Measurements from ENCODE around the gene UBE2C.
"Not testable (repeated sequence)": the region's sequence is repeated elsewhere in the genome, so short reads cannot be mapped to it uniquely, and the experiment has no call there.

UBE2C gene

DNA sequence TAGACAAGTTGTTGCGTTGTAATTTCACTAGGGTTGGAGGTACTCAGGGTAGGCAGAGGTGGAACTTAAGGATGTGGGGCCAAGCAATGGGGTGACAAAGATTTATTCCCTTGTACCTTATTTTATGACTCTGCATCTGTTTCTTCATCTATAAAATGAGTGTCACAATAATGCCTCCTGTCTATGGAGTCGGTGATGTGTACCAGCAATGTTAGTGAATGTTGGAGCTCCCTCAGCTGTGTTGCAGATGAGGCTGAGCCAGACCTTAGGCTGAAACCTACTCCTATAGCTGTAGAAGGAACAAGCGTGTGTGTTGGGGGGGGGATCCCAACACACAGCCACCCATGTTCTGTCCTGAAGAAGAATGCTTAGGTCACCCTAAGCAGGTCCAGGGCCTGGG lies 4.5 kb downstream of the UBE2C start:
- no peak for DNase-seq
- TF ChIP-seq GATA1 (IDR thresholded peaks at IDR 0.05; ENCODE audit: low read depth, low read length): no peak
- no peak for TF ChIP-seq POLR2A (IDR thresholded peaks at IDR 0.05; ENCODE audit: low read length)

DNA sequence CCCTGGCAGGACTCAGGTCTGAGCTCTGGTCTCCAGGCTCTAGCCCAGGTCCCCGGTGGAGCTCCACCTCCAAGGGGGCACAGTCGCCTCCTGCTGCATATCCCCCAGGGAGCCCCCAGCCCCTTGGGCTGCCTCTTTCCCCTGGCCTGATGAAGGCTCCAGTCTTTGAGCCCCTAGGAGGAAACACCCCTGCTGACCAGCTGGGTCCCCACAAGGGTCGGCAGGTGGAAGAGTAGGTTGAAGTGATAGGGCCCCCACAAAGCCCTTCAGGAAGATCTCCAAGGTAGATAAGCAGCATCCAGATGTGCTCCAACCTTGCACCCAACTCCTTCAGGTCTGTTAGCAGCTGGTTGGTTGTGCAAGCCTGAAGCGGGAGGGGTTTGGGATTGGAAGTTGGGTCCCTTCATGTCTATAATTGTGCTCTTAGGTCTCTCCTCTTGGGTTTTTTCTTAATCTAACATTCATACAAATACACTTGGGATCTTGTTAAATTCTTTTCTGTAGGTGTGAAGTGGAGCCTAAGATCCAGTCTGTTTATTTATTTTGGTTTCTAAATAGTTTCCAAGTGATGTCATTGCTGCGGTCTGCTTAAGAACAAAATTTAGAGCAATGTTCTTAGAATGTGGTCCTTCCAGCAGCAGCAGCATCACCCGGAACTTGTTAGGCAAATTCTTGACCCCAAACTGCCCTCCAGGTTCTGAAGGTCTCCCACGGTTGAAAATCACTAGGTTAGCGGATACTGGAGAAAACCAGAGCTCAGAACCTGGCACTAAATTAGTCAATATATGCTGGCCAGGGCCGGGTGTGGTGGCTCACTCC lies 5.1 kb downstream of the UBE2C start:
- no peak for DNase-seq
- no peak for TF ChIP-seq GATA1 (IDR thresholded peaks at IDR 0.05; ENCODE audit: low read depth, low read length)
- peak; percentile 22 for TF ChIP-seq POLR2A (IDR thresholded peaks at IDR 0.05; ENCODE audit: low read length)

DNA sequence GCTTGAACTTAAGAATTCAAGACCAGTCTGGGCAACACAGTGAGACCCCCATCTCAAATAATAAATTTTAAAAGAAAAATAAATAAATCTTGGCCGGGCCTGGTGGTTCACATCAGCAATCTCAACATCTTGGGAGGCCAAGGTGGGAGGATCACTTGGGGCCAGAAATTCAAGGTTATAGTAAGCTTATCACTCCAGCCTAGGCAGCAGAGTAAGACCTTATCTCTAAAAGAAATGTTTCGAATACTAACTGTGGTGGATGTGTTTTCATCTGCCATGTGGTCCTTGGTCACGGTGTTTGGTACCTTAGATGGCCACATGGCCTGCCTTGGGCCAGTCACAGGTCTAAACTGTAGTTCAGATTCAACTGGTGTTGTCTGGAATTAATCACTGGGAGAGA lies 5.8 kb downstream of the UBE2C start:
- TF ChIP-seq POLR2A (IDR thresholded peaks at IDR 0.05; ENCODE audit: low read length) (no peak), GATA1 (IDR thresholded peaks at IDR 0.05; ENCODE audit: low read depth, low read length) (no peak)
- peak in 1 of 2 experiments; percentile 70 for DNase-seq

DNA sequence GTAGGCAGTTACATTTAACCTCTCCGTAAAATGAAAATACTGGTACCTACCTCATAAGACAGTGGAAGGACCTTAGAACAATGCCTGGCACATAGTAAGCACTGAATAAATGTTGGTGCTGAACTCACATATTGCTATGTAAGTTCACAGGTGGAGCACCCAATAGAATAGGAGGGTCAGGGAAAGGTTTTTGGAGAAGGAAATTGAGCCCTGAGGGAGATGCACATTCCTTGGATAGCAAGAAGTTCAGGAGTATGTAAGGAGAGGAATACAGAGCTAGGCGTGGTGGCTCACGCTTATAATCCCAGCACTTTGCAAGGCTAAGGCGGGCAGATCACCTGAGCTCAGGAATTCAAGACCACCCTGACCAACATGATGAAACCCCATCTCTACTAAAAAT lies 7.0 kb downstream of the UBE2C start:
- TF ChIP-seq GATA1 (IDR thresholded peaks at IDR 0.05; ENCODE audit: low read depth, low read length) (no peak), POLR2A (IDR thresholded peaks at IDR 0.05; ENCODE audit: low read length) (no peak)
- DNase-seq: no peak

- TF ChIP-seq GATA1 (IDR thresholded peaks at IDR 0.05; ENCODE audit: low read depth, low read length): no peak
- TF ChIP-seq POLR2A (IDR thresholded peaks at IDR 0.05; ENCODE audit: low read length): no peak
These were observed 9.5 kb downstream of the UBE2C start for GRCh38 chr20:45821947-45822346.

GRCh38 chr20:45822857-45823256 lies 10.4 kb downstream of the UBE2C start:
- peak in 1 of 2 experiments; percentile 27 for DNase-seq
- no peak for TF ChIP-seq GATA1 (IDR thresholded peaks at IDR 0.05; ENCODE audit: low read depth, low read length)
- no peak for TF ChIP-seq POLR2A (IDR thresholded peaks at IDR 0.05; ENCODE audit: low read length)

More at GRCh38 chr20:45821947-45822346, 9.5 kb downstream of the UBE2C start:
- DNase-seq: no peak

DNA sequence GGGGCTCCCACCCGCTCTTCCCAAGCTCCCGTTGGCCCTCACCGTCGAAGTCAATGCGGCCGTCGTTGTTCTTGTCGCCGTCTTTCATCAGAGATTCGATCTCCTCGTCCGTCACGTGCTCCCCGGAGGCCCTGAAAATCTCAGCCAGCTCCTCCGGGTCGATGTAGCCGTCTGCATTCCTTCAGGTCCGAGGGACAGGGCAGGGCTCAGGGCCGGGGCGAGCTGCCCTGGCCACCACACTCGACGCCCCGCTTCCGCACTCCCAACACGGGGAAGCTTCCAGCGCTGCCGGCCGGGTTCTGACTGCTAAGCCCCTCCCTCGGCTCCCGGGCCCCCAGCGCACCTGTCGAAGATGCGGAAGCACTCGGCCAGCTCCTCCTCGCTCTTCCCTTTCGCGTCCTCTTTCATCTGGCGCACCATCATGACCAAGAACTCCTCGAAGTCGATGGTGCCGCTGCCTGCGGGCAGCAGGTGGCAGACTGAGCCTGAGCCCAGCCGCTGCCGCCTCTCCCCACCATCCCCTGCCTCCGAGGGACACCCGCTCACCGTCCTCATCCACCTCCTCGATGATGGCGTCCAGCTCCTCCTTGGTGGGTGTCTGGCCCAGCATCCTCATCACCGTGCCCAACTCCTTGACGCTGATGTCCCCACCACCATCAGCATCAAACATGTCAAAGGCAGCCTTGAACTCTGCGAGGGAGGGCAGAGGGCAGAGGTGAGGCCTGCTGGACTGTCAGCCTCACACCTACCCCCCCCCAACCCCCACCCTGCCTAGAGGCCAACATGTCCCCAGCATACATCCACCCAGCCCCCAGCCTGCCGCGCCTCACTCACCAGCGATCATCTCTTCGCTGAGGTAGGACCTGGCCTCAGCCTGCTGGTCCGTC lies 11.7 kb downstream of the UBE2C start:
- peak; percentile 69 to 80 for DNase-seq
- TF ChIP-seq POLR2A (IDR thresholded peaks at IDR 0.05; ENCODE audit: low read length): no peak
- TF ChIP-seq GATA1 (IDR thresholded peaks at IDR 0.05; ENCODE audit: low read depth, low read length): no peak

DNA sequence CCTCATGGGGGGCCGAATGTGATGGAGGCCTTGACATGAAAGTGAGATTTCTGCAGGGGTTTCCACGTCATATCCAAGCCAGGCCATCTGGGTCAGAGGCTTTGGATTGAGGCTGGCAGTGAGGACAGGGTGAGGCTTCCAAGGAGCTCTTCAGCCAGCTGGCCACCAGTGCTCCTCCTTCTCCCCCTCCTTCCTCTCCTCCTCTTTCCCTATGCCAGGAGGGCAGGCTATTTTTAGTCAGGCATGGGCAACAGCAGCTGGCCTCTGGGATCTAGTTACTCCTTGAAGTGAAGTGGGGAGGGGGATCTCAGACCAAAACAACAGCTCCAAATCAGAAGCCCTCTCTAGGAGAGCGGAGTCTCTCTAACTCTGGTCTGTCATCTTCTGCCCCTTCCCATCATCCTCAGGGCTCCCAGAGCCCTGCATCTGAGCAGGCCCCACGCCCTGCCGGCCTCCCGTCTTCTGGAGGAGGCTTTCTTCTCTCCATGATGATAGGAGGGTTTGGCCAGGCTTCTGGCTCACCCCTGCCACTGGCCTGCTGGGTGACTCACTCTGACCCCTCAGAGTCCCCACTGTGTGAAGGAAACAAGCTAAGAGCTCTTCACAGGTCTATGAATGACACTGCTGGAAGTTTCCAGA lies 14.1 kb downstream of the UBE2C start:
- no peak for DNase-seq
- TF ChIP-seq POLR2A (IDR thresholded peaks at IDR 0.05; ENCODE audit: low read length): no peak
- TF ChIP-seq GATA1 (IDR thresholded peaks at IDR 0.05; ENCODE audit: low read depth, low read length): no peak

GRCh38 chr20:45827030-45827652 lies 14.7 kb downstream of the UBE2C start, which contains the start of gene TNNC2:
TSS of gene TNNC2 (minus strand) at chr20:45827312. CDS start at chr20:45827248, 64 bp downstream.
- TF ChIP-seq POLR2A (IDR thresholded peaks at IDR 0.05; ENCODE audit: low read length) (no peak), GATA1 (IDR thresholded peaks at IDR 0.05; ENCODE audit: low read depth, low read length) (no peak)
- DNase-seq: no peak

DNA sequence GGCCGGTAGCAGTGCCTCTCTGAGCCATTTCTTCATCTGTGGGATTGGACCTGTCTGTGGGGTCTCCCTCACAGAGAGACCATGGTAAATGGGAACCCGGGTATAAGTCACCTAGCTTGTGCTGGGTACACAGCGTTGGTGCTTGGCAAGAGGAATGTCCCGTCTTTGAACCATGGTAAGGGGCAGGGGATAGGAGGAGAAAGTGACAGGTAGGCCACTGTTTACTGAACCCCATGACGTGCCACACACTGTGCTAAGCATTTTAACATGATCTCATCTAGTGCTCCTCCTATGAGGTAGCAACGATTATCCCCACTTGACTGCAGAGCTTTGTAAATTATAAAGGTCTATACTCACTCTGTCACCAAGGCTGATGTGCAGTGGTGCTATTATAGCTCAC lies 15.3 kb downstream of the UBE2C start:
- no peak for TF ChIP-seq GATA1 (IDR thresholded peaks at IDR 0.05; ENCODE audit: low read depth, low read length)
- TF ChIP-seq POLR2A (IDR thresholded peaks at IDR 0.05; ENCODE audit: low read length): no peak
- no peak for DNase-seq

- DNase-seq: no peak
These were observed 16.1 kb downstream of the UBE2C start for GRCh38 chr20:45828589-45828988.

DNA sequence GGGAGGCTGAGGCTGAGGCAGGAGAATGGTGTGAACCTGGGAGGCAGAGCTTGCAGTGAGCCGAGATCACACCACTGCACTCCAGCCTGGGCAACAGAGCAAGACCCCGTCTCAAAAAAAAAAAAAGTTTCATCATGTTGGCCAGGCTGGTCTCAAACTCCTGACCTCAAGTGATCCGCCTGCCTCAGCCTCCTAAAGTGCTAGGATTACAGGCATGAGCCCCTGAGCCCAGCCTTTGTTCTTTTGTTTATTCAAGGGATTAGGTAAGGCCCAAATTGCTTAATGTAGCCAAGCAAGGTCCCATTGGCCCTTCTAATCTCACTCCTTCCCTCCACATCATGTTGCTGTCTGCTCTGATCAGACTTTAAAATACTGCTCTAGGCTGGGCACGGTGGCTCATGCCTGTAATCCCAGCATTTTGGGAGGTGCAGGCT lies 17.2 kb downstream of the UBE2C start:
- not testable (repeated sequence) for DNase-seq

More at GRCh38 chr20:45828589-45828988, 16.1 kb downstream of the UBE2C start:
- TF ChIP-seq POLR2A (IDR thresholded peaks at IDR 0.05; ENCODE audit: low read length) (no peak), GATA1 (IDR thresholded peaks at IDR 0.05; ENCODE audit: low read depth, low read length) (no peak)

- no peak for DNase-seq
- TF ChIP-seq GATA1 (IDR thresholded peaks at IDR 0.05; ENCODE audit: low read depth, low read length) (no peak), POLR2A (IDR thresholded peaks at IDR 0.05; ENCODE audit: low read length) (no peak)
These were observed 20.2 kb downstream of the UBE2C start for GRCh38 chr20:45832619-45833018.
